GM12873 (cell line): ENCODE results near the gene GJC1.

Source experiments
- TF ChIP-seq, protein P1 (sequence below): IDR thresholded peaks from 2 replicates; pipeline ENCODE4 v1.5.1; 2012; ENCODE audit warnings: low read depth, mild to moderate bottlenecking, moderate library complexity, low read length, control low read depth; ENCODE audit not compliant: insufficient read depth; ENCODE audit errors: missing control alignments

Gene GJC1

DNA sequence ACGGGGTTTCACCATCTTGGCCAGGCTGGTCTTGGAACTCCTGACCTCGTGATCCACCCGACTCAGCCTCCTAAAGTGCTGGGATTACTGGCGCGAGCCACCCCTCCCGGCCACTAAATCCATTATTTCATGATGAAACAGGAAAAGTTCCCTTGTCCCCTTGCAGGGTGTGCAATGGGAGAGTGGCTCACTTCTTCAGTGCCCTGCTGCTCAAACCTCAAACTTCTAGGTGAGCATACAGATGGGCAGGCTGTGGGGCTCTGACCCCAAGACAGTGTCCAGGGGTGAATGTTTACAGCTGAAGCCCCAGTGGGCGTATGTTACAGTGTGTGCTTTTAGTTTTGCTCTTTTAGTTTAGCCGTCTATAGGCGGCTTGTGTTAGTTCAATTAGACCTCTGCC is 34.7 kb downstream of the GJC1 start:
- TF ChIP-seq, protein P1, sequence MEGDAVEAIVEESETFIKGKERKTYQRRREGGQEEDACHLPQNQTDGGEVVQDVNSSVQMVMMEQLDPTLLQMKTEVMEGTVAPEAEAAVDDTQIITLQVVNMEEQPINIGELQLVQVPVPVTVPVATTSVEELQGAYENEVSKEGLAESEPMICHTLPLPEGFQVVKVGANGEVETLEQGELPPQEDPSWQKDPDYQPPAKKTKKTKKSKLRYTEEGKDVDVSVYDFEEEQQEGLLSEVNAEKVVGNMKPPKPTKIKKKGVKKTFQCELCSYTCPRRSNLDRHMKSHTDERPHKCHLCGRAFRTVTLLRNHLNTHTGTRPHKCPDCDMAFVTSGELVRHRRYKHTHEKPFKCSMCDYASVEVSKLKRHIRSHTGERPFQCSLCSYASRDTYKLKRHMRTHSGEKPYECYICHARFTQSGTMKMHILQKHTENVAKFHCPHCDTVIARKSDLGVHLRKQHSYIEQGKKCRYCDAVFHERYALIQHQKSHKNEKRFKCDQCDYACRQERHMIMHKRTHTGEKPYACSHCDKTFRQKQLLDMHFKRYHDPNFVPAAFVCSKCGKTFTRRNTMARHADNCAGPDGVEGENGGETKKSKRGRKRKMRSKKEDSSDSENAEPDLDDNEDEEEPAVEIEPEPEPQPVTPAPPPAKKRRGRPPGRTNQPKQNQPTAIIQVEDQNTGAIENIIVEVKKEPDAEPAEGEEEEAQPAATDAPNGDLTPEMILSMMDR, result no peak

DNA sequence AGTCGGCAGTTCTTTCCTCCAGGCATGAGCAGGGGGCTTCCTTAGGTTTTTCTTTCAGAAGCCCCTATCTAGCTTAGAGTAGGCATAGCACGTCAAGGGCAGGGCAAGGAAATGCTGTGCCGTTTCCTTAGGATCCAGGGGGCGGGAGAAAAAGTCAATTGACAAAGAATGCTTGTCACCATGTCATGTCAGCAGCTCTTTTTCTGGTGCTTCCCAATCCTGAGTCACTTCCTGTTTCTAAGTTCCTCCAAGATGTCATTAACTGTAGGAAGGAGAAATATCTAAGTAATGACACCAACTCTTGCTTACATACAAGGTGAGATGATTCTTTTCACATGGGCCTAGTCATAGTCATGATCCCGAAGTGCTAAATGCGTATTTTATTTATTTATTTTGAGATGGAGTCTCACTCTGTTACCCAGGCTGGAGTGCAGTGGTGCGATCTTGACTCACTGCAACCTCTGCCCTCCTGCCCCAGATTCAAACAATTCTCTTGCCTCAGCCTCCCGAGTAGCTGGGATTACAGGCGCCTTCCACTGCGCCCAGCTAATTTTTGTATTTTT is 35.2 kb downstream of the GJC1 start:
- TF ChIP-seq, protein P1, result no peak

DNA sequence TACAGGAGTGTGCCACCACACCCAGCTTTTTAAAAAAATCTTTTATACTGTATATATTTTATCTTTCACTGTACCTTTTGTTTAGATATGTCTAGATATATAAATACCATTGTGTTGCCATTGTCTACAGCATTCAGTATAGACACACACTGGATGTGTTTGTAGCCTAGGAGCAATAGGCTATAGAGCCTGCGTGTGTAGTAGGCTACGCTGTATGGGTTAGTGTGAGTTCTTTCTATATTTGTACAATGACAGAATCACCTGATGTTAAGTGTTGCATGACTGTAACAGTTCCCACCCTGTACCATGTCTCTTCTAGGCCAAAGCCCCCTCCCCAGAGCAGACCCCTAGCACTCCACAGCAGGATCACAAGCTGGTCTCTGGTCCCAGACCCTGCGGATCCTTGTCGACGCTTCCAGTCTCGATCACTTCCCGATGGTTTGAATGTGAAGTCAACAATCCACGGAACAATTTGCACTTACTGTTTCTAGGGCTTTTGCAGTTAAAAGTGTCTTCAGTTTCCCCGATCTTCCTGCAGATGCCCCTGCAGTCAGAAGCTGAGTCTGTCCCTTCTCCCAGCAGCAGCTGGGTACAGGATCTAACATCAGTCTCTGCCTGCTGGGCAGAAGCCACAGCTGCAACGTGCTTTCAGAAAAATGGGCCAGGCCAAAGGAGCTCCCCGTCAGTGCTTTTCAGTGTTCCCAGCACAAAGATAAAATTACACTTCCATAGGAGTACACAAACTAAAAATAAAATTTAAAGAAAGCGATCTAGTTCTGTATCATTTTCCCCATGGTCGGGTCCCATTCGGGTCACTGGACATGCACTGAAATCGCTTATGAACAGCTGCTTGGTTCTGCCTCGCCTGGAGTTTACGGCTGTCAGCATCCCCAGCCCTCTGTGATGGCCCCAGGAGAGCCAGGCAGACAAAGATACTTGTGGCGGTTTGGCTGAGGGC is 35.9 kb downstream of the GJC1 start:
- TF ChIP-seq, protein P1, result no peak

DNA sequence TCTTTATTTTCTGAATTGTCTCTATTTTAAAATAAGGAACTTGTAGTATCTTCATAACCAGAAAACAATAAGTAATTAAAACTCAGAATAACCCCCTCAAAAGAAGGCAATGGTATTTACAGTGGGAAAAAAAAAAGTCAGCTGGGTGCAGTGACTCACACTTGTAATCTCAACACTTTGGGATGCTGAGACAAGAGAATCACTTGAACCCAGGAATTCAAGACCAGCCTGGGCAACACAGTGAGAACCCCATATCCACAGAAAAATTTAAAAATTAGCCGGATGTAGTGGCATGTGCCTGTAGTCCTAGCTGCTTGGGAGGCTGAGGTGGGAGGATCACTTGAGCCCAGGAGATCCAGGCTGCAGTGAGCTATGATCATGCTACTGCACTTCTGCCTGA is 37.8 kb downstream of the GJC1 start:
- TF ChIP-seq, protein P1, result no peak

DNA sequence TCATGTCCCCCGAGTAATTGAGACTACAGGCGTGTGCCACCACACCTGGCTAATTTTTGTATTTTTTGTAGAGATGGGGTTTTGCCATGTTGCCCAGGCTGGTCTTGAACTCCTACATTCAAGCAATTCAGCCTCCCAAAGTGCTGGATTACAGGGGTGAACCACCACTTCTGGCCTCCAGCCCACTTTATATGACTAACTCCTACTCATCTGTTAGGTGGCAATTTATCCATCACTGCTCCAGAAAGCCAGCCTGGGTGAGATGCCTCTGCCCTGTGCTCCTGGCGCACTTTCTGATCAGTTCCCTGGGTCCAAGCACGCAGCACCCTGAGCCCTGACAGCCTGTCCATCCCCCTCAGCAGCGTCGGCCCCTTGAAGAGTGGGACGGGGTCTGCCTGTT is 41.9 kb downstream of the GJC1 start:
- TF ChIP-seq, protein P1, result no peak

DNA sequence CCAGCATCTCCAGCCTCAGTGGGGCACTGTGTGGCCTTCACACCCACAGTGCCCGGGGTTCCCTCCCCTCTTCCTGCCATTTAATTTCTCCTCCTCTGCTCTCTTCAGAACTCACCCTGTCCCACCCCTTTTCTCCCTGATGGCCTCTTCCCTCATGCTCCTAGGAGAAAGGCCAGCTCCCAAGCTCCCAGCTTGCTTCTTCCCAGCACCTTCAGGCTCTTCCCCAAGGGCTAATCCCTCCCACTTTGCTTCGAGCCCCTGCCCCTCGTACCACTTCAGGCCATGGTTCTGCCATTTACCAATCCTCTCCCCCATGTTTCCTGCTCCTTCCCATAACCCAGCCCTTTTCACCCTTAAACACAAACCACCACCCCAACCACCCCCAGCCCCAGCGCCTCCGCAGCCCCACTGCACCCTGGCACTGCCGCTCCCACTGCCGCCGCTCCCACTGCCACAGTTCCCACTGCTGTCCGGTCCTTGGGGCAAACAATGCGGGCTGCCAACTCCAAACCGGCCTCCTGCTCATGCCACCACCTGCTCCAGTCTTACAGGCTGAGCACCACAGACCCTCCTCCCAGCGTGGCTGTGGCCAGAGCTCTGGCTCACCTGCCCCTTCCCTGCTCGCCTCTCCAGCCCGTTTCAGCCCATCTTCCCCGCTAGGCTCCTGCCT is 42.7 kb downstream of the GJC1 start:
- TF ChIP-seq, protein P1, result no peak

DNA sequence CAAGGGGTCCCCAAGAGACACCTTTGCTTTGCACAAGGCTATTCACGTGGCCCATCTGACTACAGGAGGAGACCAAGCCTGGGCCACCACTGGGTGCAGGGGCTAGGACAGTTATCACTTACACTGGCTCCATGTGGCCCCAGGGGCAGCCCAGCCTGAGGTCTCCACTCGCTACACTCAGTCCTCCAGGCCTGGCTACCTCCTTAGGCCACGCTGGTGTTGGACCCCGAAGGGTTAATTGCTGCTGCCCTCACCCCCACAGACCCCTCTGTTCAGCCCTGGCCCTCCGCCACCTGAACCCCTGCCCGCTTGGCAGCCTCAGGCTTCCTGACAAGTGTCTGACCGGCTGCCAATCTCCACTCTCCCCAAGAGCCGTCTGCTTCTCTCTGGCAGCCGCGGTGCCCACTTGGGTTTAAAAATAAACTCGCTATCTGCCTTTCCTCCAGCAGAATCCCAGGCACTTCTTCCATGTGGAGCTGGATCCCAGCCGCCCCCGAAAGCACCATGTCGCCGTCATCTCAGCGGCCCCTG is 43.5 kb downstream of the GJC1 start:
- TF ChIP-seq, protein P1, result no peak
